Transverse colon (tissue), 3 donors: Measurements from ENCODE around the gene PPP1R1A.

Experiments used
- EP300 ChIP-seq: sonication (generic); formaldehyde crosslinking; IDR thresholded peaks from one replicate; pipeline ENCODE4 v1.6.1; 2017; ENCODE audit warnings: antibody characterized with exemption, low read depth
- POLR2A ChIP-seq: fragments of 450-650 bp; IDR thresholded peaks from one replicate; pipeline ENCODE4 v1.6.1; 2016; ENCODE audit warnings: antibody characterized with exemption, mild to moderate bottlenecking, moderate library complexity
- TF ChIP-seq, protein P1 (sequence below), 5 experiments: fragments of 200-600 bp in 3 of 5; fragments of 450-650 bp in 2 of 5; sonication (generic) in 3 of 5; IDR thresholded peaks; 1 replicate in 2 of 5; 2 replicates in 3 of 5; pipeline ENCODE4 v1.5.1; 2016 to 2017; ENCODE audit warnings: antibody characterized with exemption in 5 of 5, inconsistent platforms in 3 of 5, mild to moderate bottlenecking in 2 of 5, moderate library complexity in 1 of 5

- TF ChIP-seq, protein P1, sequence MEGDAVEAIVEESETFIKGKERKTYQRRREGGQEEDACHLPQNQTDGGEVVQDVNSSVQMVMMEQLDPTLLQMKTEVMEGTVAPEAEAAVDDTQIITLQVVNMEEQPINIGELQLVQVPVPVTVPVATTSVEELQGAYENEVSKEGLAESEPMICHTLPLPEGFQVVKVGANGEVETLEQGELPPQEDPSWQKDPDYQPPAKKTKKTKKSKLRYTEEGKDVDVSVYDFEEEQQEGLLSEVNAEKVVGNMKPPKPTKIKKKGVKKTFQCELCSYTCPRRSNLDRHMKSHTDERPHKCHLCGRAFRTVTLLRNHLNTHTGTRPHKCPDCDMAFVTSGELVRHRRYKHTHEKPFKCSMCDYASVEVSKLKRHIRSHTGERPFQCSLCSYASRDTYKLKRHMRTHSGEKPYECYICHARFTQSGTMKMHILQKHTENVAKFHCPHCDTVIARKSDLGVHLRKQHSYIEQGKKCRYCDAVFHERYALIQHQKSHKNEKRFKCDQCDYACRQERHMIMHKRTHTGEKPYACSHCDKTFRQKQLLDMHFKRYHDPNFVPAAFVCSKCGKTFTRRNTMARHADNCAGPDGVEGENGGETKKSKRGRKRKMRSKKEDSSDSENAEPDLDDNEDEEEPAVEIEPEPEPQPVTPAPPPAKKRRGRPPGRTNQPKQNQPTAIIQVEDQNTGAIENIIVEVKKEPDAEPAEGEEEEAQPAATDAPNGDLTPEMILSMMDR (IDR thresholded peaks at IDR 0.05), result no peak
- TF ChIP-seq POLR2A (no peak), EP300 (no peak)
These were observed 18.1 kb upstream of the PPP1R1A start for GRCh38 chr12:54606556-54606955.
